HAP-1 (cell line): ENCODE measurements around the gene FBLN7.
"Not testable (repeated sequence)": the region's sequence is repeated elsewhere in the genome, so short reads cannot be mapped to it uniquely, and the experiment has no call there.

Source experiments
- DNase-seq, 2 experiments: peaks; one replicate each; pipeline ENCODE4 v3.0.0-alpha.2; 2016 to 2020; ENCODE audit warnings: low spot score in 2 of 2
- H3K27me3 ChIP-seq: fragments of 250-450 bp; sonication (Bioruptor Pico); 2 replicates; pipeline ENCODE4 v1.5.1; 2020; ENCODE audit warnings: low read depth, mild to moderate bottlenecking, moderate library complexity
- H3K36me3 ChIP-seq: fragments of 250-450 bp; sonication (Bioruptor Pico); replicated peaks from 2 replicates; pipeline ENCODE4 v1.5.1; 2020; ENCODE audit warnings: mild to moderate bottlenecking
- H3K4me1 ChIP-seq: fragments of 250-450 bp; sonication (Bioruptor Pico); 2 replicates; pipeline ENCODE4 v1.5.1; 2020; ENCODE audit warnings: mild to moderate bottlenecking
- H3K4me3 ChIP-seq: fragments of 250-450 bp; sonication (Bioruptor Pico); 2 replicates; pipeline ENCODE4 v1.5.1; 2020; ENCODE audit warnings: mild to moderate bottlenecking, moderate library complexity
- H3K9me3 ChIP-seq: fragments of 250-450 bp; sonication (Bioruptor Pico); 2 replicates; pipeline ENCODE4 v1.5.1; 2020; ENCODE audit warnings: mild to moderate bottlenecking, moderate library complexity
- in situ Hi-C: fragments of 300-500 bp; cut with MboI; formaldehyde crosslinking; loops from 3 replicates; pipeline ENCODE4 v1.14.3; 2020; ENCODE audit warnings: low sequenced_read_pairs, inconsistent platforms, mixed read lengths

The FBLN7 gene, protein sequence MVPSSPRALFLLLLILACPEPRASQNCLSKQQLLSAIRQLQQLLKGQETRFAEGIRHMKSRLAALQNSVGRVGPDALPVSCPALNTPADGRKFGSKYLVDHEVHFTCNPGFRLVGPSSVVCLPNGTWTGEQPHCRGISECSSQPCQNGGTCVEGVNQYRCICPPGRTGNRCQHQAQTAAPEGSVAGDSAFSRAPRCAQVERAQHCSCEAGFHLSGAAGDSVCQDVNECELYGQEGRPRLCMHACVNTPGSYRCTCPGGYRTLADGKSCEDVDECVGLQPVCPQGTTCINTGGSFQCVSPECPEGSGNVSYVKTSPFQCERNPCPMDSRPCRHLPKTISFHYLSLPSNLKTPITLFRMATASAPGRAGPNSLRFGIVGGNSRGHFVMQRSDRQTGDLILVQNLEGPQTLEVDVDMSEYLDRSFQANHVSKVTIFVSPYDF

DNA sequence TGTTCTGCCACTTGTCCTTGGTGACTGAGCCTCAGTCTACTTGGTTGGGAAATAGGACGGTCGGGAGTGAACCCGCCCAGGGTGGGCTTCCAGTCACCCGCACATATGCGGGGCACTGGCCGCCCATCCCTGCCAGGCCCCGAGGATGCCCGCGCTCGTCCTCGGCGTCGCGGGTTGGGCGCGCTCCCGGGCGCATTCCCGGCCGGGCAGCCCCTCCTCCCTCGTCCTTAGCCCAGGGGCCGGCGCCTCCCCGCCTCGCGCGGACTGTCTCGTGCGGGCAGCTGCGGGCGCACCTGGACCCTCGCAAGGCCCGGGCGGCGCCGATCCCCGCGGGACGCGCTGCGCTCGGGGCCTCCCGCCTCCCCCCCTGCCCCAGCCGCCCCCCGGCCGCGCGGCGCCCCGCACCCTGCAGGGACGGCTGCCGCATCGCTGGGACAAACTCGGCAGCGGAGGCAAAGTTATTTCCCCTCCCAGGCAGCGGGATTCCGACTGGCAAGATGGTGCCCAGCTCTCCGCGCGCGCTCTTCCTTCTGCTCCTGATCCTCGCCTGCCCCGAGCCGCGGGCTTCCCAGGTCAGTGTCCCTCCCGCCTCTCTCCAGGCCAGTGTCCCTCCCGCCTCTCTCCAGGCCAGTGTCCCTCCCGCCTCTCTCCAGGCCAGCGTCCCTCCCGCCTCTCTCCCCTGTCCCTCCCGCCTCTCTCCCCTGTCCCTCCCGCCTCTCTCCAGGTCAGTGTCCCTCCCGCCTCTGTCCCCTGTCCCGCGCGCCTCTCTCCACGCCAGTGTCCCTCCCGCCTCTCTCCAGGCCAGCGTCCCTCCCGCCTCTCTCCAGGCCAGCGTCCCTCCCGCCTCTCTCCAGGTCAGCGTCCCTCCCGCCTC, at the start of gene FBLN7:
Gene FBLN7 (plus strand): TSS at position 227 of the 874 bp plus-strand sequence. CDS start 271 bp downstream, at position 498.
- in situ Hi-C loops = no loop called here
- no peak within 1 kb of the TSS for H3K4me3 ChIP-seq
- DNase-seq = no peak

DNA sequence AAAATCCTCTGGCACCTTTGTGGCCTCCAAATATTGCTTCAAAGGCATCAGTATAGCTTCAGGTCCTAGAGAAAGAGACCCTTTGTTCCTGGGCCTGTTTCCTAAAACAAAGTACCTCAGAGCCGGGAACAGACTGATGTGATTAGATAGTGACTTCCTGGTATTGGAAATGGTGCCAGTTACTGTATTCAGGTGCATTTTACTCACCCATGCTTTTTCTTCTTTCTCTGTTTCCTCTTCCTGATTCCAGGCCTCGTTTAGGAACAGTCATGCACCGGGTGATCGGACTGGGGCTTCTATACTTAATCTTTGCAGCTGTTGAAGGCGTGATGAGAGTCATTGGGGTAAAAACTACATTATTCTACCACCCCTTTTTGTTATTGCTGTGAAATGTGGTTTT, 48.8 kb upstream of the FBLN7 start:
- Histone ChIP-seq H3K9me3 (no peaks in the 10 kb centered on the region), H3K4me1 (no peaks in the 10 kb centered on the region), H3K36me3 (peaks cover 8% of the 10 kb centered on the region), H3K27me3 (no peaks in the 10 kb centered on the region), H3K4me3 (no peak overlapping the region)
- in situ Hi-C loops = no loop called here
- no peak for DNase-seq

More for the DNA sequence above, at the start of gene FBLN7:
- H3K27me3 ChIP-seq = no peaks in the 10 kb centered on the region
- no peaks in the 10 kb centered on the region for H3K36me3 ChIP-seq
- H3K4me1 ChIP-seq = no peaks in the 10 kb centered on the region
- H3K9me3 ChIP-seq = no peaks in the 10 kb centered on the region

DNA sequence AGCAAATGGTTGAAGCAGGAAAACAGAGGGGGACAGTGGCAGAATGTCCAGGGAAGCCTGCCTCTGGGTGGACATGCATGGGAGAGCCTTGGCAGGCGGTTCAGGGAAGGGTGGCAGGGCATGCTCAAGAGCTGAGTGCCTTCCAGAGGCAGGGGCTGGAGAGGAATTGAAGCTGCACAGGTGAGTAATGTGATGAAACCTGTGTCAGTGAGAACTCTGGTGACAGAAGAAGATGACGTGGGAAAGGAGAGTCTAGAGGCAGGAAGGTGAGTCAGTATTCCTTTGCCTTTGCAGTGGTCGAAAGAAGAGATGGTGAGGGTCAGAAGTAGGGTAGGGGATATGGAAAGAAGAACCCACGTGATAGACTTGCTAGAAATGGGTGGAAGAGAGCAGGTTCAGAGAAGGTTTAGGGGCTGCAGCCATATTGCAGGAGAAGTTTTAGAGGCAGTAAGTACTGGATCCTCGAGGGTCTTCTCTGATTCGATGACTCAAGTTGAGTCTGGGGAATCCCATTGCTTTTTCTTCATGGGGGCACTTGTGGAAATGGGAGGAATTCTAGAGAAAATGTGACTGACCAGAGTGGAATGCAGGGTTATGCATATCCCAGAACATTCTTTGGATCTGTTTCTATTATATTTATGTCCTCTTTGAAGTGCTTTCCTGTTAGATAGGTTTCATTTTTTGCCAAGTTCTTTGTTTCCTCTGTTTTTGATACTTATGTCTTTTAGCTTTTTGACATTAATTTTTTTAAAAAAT, 45.7 kb upstream of the FBLN7 start:
- in situ Hi-C loops = no loop called here
- DNase-seq = no peak
- no peaks in the 10 kb centered on the region for H3K4me1 ChIP-seq
- no peaks in the 10 kb centered on the region for H3K27me3 ChIP-seq
- H3K4me3 ChIP-seq = no peak overlapping the region
- no peaks in the 10 kb centered on the region for H3K9me3 ChIP-seq
- H3K36me3 ChIP-seq = peaks cover 8% of the 10 kb centered on the region; the same call in 1 of the 2 replicates

DNA sequence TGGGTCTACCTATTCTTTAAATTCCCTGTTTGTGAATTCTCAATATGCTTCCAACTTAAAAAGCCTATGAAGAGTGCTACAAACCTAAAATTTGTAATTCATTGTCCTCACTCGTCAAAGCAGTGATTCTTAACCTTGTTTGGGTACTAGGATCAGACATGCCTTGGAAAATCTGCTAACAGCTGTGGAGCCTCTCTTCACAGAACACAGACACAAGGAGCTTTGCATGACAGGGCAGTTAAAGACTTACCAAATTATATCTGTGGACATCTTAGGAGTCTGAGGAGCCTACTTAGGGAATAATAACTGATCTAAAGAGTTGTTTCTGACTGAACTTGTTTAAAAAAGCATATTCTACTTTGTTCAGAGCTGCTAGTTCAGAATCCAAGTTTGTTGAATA, 45.0 kb upstream of the FBLN7 start:
- H3K4me3 ChIP-seq = no peak overlapping the region
- H3K36me3 ChIP-seq = peaks cover 6% of the 10 kb centered on the region
- in situ Hi-C loops = no loop called here

DNA sequence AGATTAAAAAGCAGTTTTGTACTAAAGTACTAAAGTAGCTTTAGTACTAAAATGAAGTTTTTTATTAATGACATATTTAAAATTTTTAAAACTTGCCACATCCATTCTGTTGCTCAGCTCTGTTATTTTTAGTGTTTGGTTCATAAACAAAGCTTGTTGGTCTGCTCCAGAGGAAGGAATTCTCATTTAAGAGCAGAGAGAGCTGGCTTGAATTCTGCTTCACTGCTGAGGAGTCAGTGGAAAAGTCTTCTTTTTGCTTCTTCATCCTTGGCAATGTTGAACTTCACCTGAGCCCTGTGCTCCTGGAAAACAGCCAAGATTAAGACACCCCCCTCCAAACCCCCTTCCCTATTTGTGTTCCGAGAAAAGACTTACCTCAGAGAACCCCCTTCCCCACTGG, 42.5 kb upstream of the FBLN7 start:
- H3K4me3 ChIP-seq = no peak overlapping the region
- H3K9me3 ChIP-seq = no peaks in the 10 kb centered on the region
- in situ Hi-C loops = no loop called here
- no peaks in the 10 kb centered on the region; the same call in 1 of the 2 replicates for H3K36me3 ChIP-seq
- H3K27me3 ChIP-seq = no peaks in the 10 kb centered on the region
- H3K4me1 ChIP-seq = no peaks in the 10 kb centered on the region
- DNase-seq = no peak

More for the DNA sequence above, 45.0 kb upstream of the FBLN7 start:
- Histone ChIP-seq H3K9me3 (no peaks in the 10 kb centered on the region), H3K27me3 (no peaks in the 10 kb centered on the region), H3K4me1 (no peaks in the 10 kb centered on the region)
- no peak for DNase-seq

DNA sequence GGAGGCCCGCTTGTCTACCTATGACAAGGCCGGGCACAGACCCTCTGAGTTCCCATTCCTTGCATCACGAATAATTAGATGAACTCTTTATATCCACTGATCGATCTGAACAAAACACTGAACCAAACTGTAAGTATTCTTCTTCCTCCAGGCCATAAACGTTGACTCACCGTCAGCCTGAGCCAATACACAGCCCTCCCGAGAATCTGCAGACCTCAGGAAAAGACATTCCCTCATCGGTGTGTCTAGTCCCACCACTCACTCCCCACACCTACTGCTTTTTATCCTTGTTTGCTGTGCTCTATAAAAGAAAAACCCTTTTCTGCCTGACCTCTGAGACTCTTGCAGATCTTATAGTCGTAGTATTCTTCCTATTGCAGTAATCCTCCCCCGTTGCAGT, 42.1 kb upstream of the FBLN7 start:
- no peaks in the 10 kb centered on the region for H3K27me3 ChIP-seq
- no peak overlapping the region for H3K4me3 ChIP-seq
- DNase-seq = no peak
- no peaks in the 10 kb centered on the region for H3K4me1 ChIP-seq
- in situ Hi-C loops = no loop called here
- H3K9me3 ChIP-seq = no peaks in the 10 kb centered on the region
- H3K36me3 ChIP-seq = no peaks in the 10 kb centered on the region; the same call in 1 of the 2 replicates

DNA sequence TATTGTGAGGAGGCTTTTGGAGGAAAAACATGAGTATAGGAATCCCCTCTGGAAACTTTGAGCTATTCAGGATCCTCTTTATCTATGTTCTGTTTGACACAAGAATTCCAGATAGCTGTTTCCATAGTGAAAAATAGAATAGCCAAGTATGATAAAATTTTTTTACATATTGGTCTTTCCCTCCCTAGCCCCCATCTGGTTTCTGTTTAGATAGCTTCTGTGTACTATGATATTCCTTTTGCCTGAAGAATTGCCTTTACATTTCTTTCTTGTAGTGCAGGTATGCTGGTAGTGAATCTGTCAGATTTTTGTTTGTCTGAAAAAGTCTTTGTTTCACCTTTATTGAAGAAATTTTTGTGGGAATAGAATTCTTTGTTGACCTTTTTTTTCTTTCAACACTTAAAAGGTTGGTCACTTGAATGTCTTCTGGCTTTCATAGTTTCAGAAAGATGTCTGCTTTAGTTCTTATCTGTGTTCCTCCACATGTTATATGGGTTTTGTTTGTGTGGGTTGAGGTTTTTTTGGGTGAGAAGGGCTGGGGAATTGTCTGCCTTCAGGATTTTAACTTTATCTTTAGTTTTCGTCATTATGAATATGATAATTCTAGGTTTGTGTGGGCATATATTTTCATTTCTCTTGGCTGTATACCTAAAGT, 29.9 kb upstream of the FBLN7 start:
- H3K36me3 ChIP-seq = no peaks in the 10 kb centered on the region
- H3K4me3 ChIP-seq = no peak overlapping the region
- DNase-seq = no peak
- H3K9me3 ChIP-seq = no peaks in the 10 kb centered on the region
- in situ Hi-C loops = no loop called here
- H3K27me3 ChIP-seq = no peaks in the 10 kb centered on the region
- H3K4me1 ChIP-seq = no peaks in the 10 kb centered on the region

DNA sequence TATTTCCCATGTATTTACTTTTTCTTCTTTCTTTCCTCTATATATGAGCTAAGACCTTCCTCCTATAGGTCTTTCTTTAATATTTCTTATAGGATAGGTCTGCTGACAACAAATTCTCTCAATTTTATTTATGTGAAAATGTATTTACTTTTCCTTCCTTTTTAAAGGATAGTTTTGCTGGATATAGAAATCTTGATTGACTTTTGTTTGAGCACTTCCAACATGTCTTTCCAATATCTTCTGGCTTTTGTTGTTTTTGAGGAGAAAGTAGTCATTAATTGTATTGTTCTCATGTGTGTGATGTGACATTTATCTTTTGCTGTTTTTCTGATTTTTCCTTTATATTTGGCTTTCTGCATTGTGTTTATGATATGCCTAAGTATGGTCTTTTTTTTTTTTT, 28.9 kb upstream of the FBLN7 start:
- DNase-seq = no peak
- no peak overlapping the region for H3K4me3 ChIP-seq
- H3K4me1 ChIP-seq = no peaks in the 10 kb centered on the region
- in situ Hi-C loops = no loop called here
- H3K36me3 ChIP-seq = no peaks in the 10 kb centered on the region
- no peaks in the 10 kb centered on the region for H3K27me3 ChIP-seq
- H3K9me3 ChIP-seq = no peaks in the 10 kb centered on the region

DNA sequence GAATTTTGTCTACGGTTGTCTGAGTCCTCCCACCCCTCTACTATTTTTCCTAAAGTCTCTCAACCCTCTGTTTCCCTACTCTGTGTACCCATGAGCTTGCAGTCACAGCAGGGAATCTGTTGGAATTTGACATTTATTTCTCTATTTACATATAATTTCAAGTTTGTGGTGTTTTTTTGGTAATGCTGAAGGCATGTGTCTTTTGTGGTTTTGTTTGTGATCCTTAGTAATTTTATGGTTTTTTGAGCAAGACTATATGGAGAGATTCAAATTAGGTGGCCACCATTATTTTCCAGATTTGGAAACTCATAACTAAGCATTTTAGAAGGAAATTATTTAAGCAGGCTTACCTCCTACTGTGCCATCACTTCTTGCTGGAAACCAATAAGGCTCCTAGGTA, 27.2 kb upstream of the FBLN7 start:
- Histone ChIP-seq H3K27me3 (no peaks in the 10 kb centered on the region), H3K36me3 (no peaks in the 10 kb centered on the region), H3K4me3 (no peak overlapping the region), H3K4me1 (no peaks in the 10 kb centered on the region), H3K9me3 (no peaks in the 10 kb centered on the region)
- in situ Hi-C loops = no loop called here
- DNase-seq = no peak

DNA sequence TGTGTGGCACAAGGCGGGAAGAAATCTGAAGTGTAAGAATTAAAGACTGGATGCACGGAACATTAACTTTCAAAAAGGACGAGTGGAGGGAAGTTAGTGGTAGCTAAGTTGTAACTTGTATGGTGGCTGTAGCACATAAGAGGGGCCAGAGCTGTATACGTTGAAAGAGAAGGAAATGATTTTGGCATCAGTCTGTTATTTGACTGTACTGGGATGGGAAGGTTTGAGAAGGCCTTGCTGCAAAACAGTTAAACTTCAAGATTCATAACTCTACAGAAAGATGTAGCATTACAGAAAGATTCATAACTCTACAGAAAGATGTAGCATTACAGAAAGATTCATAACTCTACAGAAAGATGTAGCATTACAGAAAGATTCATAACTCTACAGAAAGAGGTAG, 24.8 kb upstream of the FBLN7 start:
- H3K4me1 ChIP-seq, H3K27me3 ChIP-seq, H3K4me3 ChIP-seq, H3K36me3 ChIP-seq, H3K9me3 ChIP-seq, DNase-seq, in situ Hi-C loops: not testable (repeated sequence)

DNA sequence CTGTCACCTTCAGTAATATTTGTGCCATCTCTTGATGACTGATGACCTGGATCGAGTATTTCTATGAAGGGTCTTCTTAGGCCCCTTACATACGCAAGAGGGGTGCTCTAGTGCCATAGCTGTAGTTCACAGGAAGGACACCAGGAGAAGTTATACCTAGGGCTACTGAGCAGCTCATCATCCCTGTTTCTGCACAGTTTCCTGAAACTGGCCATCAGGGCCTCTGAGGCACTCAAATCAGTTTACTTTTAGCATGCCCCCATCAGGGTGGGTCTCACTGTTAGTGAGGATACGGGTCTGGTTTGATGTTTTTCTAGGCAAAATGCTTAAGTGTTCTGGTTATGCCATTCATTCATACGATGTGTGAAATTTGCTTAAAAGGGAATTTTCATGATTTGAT, 20.0 kb upstream of the FBLN7 start:
- Histone ChIP-seq H3K36me3 (no peaks in the 10 kb centered on the region), H3K4me1 (no peaks in the 10 kb centered on the region), H3K27me3 (no peaks in the 10 kb centered on the region), H3K4me3 (no peak overlapping the region), H3K9me3 (no peaks in the 10 kb centered on the region)
- DNase-seq = no peak
- in situ Hi-C loops = no loop called here

DNA sequence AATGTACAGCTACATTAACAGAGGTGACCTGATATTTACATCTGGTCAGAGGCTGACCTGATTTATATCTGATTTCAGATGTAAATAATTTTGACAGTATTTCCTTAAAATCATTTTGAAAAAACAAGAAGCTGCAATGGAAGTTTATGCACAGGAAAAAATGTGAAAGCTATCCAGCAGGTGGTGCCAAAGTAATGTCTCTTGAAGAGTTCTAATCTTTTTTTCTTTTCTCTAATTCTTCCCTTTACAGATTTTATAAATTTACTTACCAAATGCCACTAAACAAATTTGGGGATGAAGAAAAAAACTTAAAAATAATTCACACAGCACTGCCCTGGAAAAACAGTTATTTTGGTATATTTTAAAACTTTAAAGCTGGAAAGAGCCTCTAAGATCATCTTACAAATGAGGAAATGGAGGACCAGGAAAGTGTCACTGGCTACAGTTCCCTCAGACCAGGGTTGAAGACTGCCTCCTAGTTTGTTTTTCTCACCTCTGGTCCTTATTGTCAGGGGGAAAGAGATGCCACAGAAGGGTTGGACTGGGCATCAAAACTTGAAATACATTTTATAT, 16.4 kb upstream of the FBLN7 start:
- Histone ChIP-seq H3K27me3 (no peaks in the 10 kb centered on the region), H3K4me3 (no peak overlapping the region), H3K9me3 (no peaks in the 10 kb centered on the region; the same call in 1 of the 2 replicates), H3K4me1 (no peaks in the 10 kb centered on the region), H3K36me3 (no peaks in the 10 kb centered on the region)
- DNase-seq = peak; percentile 34 to 56
- in situ Hi-C loops = no loop called here

DNA sequence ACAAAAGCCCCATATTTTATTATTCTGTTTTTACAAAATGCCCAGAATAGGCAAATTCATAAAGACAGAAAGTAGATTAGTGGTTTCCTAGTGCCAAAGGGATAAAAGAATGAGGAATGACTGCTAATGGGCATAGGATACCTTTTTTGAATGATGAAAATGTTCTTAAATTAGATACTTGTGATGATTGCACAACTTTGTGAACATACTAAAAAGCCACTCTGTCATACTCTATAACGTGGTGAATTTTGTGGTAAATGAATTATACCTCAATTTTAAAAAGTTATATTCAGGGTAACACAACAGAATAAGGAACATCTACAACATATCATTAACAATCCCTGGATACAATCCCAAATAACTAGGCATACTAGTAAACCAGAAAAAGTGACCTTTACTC, 9.1 kb upstream of the FBLN7 start:
- Histone ChIP-seq H3K36me3 (no peaks in the 10 kb centered on the region), H3K4me1 (no peaks in the 10 kb centered on the region), H3K27me3 (no peaks in the 10 kb centered on the region), H3K4me3 (no peak overlapping the region), H3K9me3 (no peaks in the 10 kb centered on the region; the same call in 1 of the 2 replicates)
- in situ Hi-C loops = no loop called here
- no peak for DNase-seq
